ENCODE results near the gene KLHL5. TPM values are rescaled to one million over a fixed set of nuclear protein-coding genes. Genes with fewer than 3 reads are reported as not detected.

The KLHL5 gene
- total and polyA plus RNA-seq, 9 of the 15 experiments (the other 6 are each of a cell fraction or from before 2014, with no cell fraction given): 8.0 to 30.8 (median 22.1) TPM

DNA sequence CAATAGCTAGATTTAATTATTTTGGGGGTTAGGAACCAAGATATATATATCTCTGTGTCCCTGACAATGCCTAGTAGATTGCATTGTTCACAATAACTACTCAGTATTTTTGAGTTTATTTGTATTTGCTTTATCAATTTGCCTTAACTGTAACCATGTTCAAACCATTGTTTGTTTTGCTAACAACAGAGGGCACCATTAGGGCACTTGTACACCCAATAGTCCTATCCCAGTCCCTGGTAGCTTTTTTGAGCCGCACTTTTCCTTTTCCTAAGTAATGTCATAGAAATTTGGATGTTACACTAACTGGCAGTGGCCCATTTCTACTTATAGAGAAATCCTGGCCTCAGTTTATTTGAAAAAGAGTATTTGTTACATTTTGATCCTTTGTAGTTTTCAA lies 575 bp upstream of the KLHL5 start:
- H4K20me1 ChIP-seq (replicated peaks; ENCODE audit: control insufficient read depth, insufficient read depth, low read length): no peaks in the 10 kb centered on the region
- no peaks in the 10 kb centered on the region for H3K27me3 ChIP-seq (ENCODE audit: control insufficient read depth in 2 of 2, insufficient read depth in 2 of 2, low read length in 2 of 2)
- DNase-seq (ENCODE audit: extremely low read depth in 1 of 4, low spot score in 3 of 4): no peak
- no peaks in the 10 kb centered on the region for H3K4me1 ChIP-seq (replicated peaks in 1 of 2; ENCODE audit: control insufficient read depth in 2 of 2, insufficient read depth in 2 of 2, low read length in 2 of 2)
- H3K4me2 ChIP-seq (ENCODE audit: insufficient read depth, low read length): no peak overlapping the region
- CTCF ChIA-PET (ENCODE audit: low intra/inter-chr PET ratio): no interaction called here
- H2AFZ ChIP-seq (ENCODE audit: low read depth, low read length): no peak overlapping the region
- H3K4me3 ChIP-seq: no peak overlapping the region
- in situ Hi-C loops (cut with MboI): no loop called here
- intact Hi-C loops (cut with micrococcal nuclease): no loop called here
- no peaks in the 10 kb centered on the region for H3K9me3 ChIP-seq (replicated peaks; ENCODE audit: control insufficient read depth, insufficient read depth, low read depth, low read length)
- H3K36me3 ChIP-seq (ENCODE audit: control insufficient read depth, insufficient read depth, low read length): no peaks in the 10 kb centered on the region
- TF ChIP-seq NCOA6 (IDR thresholded peaks at IDR 0.05) (no peak), EZH2 (IDR thresholded peaks at IDR 0.05; ENCODE audit: borderline replicate concordance, low read depth, low read length) (no peak), NR1H2 (CRISPR knock-in tag; IDR thresholded peaks at IDR 0.05) (no peak), MAFG (tag; conservative IDR thresholded peaks at IDR 0.05) (no peak), ESRRB (CRISPR knock-in tag; IDR thresholded peaks at IDR 0.05; ENCODE audit: borderline replicate concordance) (no peak), ZNF561 (CRISPR knock-in tag; conservative IDR thresholded peaks at IDR 0.05) (no peak), PPARD (CRISPR knock-in tag; IDR thresholded peaks at IDR 0.05) (no peak), ZNF75A (CRISPR knock-in tag; IDR thresholded peaks at IDR 0.05) (no peak), ZNF274 (IDR thresholded peaks at IDR 0.05; ENCODE audit: borderline replicate concordance, low read depth, low read length) (no peak), SMARCA4 (IDR thresholded peaks at IDR 0.05) (no peak), PRMT5 (CRISPR knock-in tag; IDR thresholded peaks at IDR 0.05) (no peak), POLR2AphosphoS2 (IDR thresholded peaks at IDR 0.05; ENCODE audit: low read length) (no peak), HDAC6 (IDR thresholded peaks at IDR 0.05; ENCODE audit: low read depth, low read length) (no peak), RBM22 (IDR thresholded peaks at IDR 0.05; ENCODE audit: low read depth, low read length, poor library complexity, severe bottlenecking) (no peak), GATA2 (CRISPR knock-in tag; IDR thresholded peaks at IDR 0.05) (no peak)
- TF ChIP-seq, protein P1, sequence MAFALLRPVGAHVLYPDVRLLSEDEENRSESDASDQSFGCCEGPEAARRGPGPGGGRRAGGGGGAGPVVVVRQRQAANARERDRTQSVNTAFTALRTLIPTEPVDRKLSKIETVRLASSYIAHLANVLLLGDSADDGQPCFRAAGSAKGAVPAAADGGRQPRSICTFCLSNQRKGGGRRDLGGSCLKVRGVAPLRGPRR (CRISPR knock-in tag; IDR thresholded peaks at IDR 0.05): no peak
- TF ChIP-seq, protein P2, sequence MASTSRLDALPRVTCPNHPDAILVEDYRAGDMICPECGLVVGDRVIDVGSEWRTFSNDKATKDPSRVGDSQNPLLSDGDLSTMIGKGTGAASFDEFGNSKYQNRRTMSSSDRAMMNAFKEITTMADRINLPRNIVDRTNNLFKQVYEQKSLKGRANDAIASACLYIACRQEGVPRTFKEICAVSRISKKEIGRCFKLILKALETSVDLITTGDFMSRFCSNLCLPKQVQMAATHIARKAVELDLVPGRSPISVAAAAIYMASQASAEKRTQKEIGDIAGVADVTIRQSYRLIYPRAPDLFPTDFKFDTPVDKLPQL (IDR thresholded peaks at IDR 0.05; ENCODE audit: extremely low read depth, insufficient read length): no peak
- H3K9ac ChIP-seq (ENCODE audit: insufficient read depth in 1 of 2, low read depth in 2 of 2, low read length in 2 of 2): no peak overlapping the region
- no peak for ATAC-seq
- POLR2A ChIA-PET: interaction anchor here (0.6 to 1.3 kb wide), 2 partner anchors 15 to 16 kb away, joined by 3 to 4 read pairs; no protein-coding TSS in a partner anchor
- FAIRE-seq: no peak
- H3K9me1 ChIP-seq (ENCODE audit: control insufficient read depth, insufficient read depth, low read length): no peaks in the 10 kb centered on the region
- WGBS (ENCODE audit: insufficient coverage, low coverage, missing lambda C conversion rate): 92% methylated on average over 1 of the region's 1 CpG
- no TSS peak for BruUV-seq (replicated peaks)
- H3K79me2 ChIP-seq (ENCODE audit: control insufficient read depth, insufficient read depth, low read length): no peaks in the 10 kb centered on the region; the same call in 2 of the 3 replicates
- H3K27ac ChIP-seq (ENCODE audit: extremely low read depth, low read depth, low read length): no peak overlapping the region
